NCI-H82 treated with DMSO at 0.1 percent for 48 hours (cell line): ENCODE data around the gene MAML3.

ENCODE experiments used
- DNase-seq: peaks from one replicate; lab custom pipeline; 2025; ENCODE audit not compliant: unreplicated experiment; lab: John Stamatoyannopoulos, UW

MAML3 gene

GRCh38 chr4:140102421-140102820 lies 51.6 kb downstream of the MAML3 start:
- peak; percentile 9 for DNase-seq

- no peak for DNase-seq
Observed at GRCh38 chr4:140100771-140101170, 53.2 kb downstream of the MAML3 start.

DNA sequence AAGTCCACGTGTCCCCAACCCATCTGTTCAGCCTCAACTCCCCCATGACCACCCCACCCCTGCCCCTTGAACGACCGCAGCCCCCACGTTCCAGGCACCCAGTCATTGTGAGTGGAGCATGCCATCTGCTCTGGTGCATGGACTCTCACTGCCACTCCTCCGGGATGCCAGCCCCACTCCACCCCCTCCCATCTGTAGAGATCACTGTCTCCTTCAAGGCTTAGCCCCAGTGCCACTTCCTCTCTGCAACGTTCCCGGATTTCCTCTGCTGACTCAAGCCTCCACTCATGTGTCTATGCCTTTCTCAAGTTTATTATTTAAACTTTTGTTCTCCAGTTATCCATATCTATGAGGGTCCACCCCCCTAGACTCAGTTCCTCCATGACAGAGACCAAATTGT lies 54.0 kb downstream of the MAML3 start:
- DNase-seq: peak; percentile 5

DNA sequence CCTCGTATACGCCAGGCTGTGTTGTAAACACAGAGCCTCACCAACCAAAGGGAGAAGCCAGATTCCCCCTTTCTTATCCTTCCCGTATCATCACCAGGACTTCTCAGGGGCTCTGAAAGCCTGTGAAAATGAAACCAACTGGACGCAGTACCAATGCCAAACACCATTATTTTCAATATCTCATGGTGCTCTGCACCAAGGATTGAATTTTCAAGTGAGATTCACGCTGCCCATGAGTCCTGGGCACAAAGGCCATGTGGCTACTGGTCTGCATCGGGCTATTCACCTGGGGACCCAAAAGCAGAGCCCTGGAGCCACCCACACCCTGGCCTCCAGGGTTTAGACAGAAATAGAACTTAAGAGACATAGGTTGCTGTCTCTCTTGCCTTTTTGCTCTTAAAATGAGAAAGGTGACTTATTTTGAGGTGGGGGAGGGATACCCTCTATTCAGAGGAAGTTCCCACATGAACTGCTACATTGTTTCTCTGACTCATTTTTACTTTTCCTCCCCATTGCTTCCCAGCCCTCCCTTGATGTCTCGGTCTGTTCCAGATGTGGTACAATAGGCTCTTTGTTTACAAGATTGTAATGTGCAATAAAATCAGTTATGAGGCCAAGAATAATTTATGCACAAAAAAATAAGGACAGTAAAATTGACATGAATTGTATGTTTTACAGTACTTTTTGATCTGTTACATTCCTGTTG lies 55.4 kb downstream of the MAML3 start:
- no peak for DNase-seq

DNA sequence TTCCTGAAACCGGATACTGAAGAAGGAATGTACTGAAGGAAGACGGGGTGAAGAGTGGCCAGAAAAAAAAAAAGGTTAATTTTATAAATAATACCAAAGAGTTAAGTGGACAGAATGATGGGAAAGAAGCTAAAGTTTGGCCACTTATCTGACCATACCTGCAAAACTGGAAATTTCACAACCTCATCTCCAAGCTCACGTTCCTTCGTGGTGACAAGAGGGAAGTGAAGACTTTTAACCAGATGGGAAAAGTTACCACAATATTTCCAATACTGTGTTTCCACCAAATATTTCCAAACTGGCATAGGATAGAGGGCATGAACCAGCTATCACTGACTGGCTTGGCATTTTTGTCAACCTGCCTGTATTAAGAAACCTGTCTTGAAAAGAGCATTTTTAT lies 56.4 kb downstream of the MAML3 start:
- no peak for DNase-seq

DNA sequence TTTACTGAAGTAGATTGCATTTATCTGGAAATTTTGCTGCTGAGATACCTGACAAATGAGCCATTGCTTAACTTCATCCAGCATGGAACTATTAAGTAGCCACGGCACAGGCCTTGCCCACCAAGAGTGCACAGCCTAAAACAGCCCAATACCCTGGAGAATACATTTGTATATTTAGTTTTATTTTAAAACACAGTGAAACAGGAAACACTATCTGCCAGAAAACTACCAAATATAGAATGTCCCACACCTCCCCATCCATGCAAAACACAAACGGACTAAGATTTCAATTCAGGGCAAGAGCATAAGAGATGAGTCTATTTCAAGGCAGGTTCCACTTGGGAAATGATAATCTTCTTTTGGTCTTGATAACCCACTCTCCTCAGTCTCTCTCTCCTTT lies 57.1 kb downstream of the MAML3 start:
- DNase-seq: no peak

DNA sequence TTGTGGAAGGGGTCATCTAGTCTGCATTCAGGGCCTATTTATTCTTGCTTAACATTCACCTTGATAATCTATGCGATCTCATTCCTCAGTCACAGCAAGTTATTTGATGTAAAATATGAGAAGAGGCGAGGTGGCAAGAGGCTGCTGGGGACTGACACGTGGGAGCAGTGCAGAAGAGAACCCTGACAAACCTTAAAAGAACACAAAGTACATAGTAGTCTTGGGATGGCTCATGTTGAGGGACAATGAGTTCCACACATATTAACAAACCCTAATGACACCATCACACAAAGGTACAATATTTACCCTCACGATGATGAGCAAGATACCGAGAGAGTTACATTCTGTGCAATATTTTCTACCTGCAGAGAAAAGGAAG lies 57.5 kb downstream of the MAML3 start:
- no peak for DNase-seq

GRCh38 chr4:140095694-140096482 lies 58.1 kb downstream of the MAML3 start:
- DNase-seq: no peak

DNA sequence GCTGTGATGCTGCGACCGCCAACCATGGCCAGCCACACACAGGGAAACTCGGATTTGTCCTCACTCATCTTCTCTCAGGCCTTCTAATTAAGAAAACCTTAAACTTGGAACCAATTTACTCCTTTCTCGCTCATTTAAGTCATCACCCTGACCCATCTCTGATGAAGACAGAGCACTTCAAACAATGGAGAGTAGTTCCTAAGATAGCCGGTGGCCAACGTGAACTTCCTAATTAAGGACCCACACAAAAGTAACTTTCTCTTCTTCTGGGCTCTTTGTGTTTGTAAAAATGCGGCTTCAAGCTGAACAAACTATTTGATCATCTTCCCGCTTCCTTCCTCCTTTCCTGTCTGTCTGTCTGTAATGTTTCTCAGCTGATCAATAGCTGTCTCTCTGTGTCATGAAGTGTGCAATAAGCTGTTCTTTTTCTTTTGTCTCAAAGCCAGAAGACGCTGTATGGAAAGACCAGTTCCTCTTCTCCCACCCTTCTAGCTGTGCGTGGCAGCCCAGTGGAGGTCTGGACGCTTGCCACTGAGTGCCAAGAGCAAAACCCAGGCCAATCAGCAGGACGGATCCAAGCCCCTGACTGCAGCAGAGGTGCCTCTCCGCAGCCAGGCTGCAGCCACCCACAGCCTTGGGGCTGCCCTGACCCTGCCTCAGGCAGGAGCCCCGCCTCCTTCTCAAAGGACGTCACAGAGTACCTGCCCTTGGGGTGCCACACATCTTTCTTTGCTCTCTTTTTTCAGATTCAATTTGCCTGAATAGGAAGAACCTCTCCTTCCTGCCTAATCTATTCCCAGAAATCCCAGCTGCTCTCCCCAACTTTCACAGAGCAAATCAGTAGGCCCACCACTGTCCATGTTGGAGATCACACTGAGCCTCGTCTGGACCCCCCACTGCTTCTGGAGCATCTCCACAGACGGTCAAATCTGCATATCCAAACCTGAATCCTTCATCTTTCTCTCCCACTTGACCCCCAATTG lies 59.3 kb downstream of the MAML3 start:
- DNase-seq: no peak

- peak; percentile 82 for DNase-seq
Observed at GRCh38 chr4:140092094-140092851, 61.7 kb downstream of the MAML3 start.

DNA sequence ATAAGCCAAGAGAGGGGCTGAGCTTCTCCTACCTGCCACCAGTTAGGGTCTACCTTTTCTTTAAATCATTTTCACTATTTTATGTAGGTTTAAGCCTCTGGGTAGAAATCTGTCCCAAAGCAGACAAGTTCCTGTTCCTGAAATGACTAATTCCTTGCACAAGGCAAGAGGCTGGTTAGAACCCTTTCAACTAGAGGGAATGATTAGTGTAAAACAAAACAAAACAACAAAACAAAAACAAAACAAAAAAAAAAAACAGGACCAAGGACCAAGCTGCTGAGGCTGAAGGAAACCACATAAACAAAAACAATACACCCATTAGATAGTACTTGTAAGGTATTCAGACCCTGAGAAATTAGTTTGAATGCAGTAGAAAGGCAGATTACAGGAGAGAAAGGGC lies 62.7 kb downstream of the MAML3 start:
- DNase-seq: no peak

DNA sequence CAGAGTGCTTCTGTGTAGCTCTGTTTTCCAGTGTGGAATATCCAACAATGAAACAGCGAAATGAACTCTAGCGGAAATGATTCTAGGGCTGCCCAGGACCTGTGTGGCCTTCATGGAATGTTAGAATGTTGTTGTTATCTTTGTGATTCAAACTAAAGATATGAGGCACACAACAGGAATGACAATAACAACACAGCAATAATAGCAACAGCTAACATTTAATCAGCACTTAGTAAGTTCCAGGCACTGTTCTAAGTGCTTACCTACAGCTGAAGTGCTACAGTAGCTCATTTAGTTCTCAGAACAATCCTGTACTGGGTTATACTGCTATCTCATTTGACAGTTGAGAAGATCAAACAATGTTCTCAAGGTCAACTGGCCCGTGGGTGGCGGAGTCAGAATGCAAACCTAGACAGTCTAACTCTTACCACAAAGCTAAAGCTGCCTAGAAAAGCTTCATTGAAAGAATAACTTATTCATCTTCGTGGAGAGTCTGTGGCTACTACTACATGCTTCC lies 63.7 kb downstream of the MAML3 start:
- DNase-seq: no peak

- no peak for DNase-seq
Observed at GRCh38 chr4:140089216-140089615, 64.8 kb downstream of the MAML3 start.

DNA sequence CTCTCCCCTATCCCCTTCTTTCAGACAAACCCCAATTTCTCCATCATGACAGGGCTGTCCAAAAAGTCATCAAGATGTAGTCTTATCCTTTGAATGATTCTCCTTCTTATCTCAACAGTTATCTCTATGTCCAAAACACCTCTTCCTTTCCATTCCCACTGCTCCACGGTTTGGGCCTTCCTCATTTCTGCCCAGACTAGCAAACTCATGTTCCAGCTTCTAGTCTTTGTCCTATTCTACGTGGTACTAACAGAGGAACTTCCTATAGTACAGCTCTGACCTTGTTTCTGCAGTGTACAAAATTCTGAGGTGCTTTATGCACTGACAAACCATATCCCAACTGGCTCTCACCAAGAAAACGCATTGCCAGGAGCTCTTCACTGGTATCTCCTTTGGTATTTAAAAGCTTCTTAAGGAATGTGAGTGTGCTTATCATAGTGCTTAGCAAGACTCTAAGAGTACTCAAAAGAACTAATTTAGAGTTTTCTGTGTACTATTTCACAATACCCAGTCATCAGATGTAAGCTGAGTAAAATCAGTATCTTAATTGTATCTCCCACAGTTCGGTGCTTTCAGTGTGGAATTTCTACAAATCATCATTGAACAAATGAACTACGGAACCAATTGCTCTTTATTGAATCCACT lies 65.5 kb downstream of the MAML3 start:
- DNase-seq: no peak

DNA sequence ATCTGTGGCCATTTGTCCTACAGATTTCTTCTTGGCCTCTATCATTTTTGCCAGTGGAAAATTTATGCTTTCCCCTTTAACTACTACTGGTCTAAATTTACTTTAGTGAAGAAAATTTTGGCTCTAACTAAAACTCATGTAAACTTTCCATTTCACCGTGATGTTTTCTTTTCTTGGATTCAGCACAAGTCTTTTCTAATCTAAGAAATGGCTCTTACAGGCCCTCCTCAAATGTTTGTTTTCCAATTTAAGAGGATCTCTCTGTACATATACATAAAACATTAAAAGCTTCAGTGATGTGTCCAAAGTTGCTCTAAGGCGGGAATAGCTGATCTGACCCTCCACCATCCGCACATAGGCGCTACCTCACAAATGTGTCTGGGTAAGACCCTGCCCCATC lies 68.1 kb downstream of the MAML3 start:
- DNase-seq: no peak

DNA sequence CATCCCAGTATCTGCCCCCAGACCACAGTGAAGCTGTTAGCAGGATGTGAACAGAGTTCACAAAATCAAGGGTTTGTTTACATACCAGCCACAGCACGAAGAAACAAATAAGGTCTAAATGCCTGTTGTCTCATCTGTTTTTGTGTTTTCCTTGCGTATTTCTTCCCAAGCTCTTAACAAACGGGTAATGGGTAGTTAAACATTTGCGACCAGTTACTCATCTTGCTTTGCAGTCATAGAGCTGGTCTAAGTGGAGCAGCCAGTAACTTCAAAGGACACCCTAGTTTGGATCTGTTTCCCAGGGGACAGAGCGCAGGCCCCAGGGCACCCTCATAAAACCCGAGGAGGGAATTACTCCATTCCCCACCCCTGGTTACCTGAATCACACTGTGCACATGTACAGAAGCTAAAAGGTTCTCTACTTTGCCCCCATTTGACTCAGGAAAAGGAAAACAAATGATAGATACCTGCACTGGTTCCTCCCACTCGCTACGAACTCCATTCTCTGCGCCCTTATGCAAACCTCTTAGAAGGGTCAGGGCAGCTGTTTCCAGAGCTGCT lies 68.8 kb downstream of the MAML3 start:
- no peak for DNase-seq

- no peak for DNase-seq
Observed at GRCh38 chr4:140084385-140084784, 69.6 kb downstream of the MAML3 start.

GRCh38 chr4:140082391-140082755 lies 71.6 kb downstream of the MAML3 start:
- no peak for DNase-seq

DNA sequence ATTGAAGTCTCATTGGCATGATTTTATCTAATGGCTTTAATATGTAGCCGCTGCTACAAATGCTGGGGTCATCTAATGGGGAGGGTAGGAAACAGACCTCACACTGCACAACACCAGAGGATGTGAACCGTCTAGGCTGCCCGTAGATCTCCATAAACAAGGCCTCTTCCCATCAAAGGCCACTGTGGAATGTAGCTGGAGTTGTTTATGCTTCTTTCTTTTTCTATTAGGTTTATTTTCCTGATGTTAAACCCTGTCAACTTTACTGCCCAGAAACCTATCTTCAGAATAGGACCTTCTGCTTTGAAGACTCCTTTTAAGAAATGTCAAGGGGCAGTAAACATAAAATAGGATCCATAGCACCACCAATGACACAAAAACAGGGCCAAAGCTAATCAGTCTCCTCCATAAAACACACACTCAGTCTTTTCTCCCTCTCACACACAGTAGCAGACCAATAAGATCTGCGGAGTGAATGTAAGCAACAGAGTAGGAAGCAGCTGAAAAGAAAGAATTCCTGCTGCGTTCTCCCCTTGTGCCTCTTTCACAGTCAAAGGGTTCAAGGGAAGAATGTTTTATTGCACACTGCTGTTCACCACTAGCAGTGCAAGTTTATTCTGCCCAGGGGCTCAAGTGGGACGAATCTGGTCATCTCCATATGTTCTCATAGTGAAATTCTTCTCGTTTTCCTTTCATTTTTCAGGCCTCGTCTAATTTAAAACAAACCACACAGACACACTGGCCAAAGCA lies 72.2 kb downstream of the MAML3 start:
- DNase-seq: no peak
